ENCODE results near the gene ZNF500.
"Not testable (repeated sequence)": the region's sequence is repeated elsewhere in the genome, so short reads cannot be mapped to it uniquely, and the experiment has no call there.

Gene ZNF500

GRCh38 chr16:4746991-4747574, 19.9 kb downstream of the ZNF500 start:
- in situ Hi-C loops (cut with MboI; ENCODE audit: low sequenced_read_pairs), result no loop called here

DNA sequence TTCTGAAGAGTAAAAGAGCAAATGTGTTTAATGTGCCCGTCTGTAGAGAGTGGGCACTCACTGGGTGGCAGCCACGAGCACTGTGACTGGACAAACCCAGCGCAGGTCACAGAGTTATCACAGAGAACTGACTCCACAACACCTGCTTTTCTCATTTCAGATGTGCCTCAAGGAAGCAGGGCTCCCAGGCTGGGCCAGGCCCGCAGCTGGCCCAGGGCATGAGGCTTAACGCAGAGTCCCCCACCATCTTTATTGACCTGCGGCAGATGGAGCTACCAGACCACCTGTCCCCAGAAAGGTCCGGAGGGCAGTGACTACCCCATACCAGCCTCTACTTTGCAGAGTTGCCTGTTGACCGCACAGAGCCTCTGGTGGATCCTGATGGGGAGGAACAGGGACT, 20.7 kb downstream of the ZNF500 start:
- in situ Hi-C loops (cut with MboI; ENCODE audit: low sequenced_read_pairs), result no loop called here

GRCh38 chr16:4745274-4745569, 21.7 kb downstream of the ZNF500 start:
- in situ Hi-C loops (cut with MboI; ENCODE audit: low sequenced_read_pairs), result no loop called here

DNA sequence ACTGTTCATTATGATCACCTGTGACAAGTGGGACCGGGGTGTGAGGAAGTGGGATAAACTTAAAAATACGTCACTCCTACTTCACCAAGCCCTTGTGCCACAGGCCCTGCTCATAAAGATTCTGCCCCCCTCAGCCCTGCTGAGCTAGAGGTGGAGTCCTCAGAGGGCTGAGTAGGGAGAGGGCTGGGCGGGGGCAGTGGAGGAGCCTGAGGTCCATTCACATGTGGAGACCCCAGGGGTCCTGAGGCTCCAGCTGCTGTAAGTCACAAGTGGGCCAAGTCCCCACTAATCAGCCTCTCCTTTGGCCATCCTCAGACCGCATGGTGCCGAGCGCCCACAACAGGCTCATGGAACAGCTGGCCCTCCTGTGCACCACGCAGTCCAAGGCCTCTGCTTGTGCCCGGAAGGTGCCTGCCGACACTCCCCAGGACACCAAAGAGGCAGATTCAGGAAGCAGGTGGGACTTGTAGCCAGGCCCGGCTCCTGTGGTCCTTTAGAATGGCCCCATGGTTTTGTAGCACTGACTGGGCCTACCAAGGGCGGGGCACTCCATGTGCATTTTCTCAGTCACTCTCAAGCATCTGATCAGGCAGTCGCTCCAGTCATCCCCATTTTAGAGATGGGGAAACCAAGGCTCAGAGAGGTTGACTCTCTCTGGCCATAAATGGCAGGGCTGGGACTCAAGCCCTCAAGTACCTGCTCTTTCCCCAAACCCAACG, 22.2 kb downstream of the ZNF500 start:
- in situ Hi-C loops (cut with MboI; ENCODE audit: low sequenced_read_pairs), result no loop called here

GRCh38 chr16:4743226-4743878, 23.6 kb downstream of the ZNF500 start:
- in situ Hi-C loops (cut with MboI; ENCODE audit: low sequenced_read_pairs), result no loop called here

- in situ Hi-C loops (cut with MboI; ENCODE audit: low sequenced_read_pairs), result not testable (repeated sequence)
These were observed 28.6 kb downstream of the ZNF500 start for GRCh38 chr16:4738370-4738769.

GRCh38 chr16:4737545-4737944, 29.4 kb downstream of the ZNF500 start:
- in situ Hi-C loops (cut with MboI; ENCODE audit: low sequenced_read_pairs), result no loop called here

GRCh38 chr16:4736546-4736945, 30.4 kb downstream of the ZNF500 start:
- in situ Hi-C loops (cut with MboI; ENCODE audit: low sequenced_read_pairs), result no loop called here

- in situ Hi-C loops (cut with MboI; ENCODE audit: low sequenced_read_pairs), result no loop called here
These were observed 32.0 kb downstream of the ZNF500 start for GRCh38 chr16:4734730-4735535.

DNA sequence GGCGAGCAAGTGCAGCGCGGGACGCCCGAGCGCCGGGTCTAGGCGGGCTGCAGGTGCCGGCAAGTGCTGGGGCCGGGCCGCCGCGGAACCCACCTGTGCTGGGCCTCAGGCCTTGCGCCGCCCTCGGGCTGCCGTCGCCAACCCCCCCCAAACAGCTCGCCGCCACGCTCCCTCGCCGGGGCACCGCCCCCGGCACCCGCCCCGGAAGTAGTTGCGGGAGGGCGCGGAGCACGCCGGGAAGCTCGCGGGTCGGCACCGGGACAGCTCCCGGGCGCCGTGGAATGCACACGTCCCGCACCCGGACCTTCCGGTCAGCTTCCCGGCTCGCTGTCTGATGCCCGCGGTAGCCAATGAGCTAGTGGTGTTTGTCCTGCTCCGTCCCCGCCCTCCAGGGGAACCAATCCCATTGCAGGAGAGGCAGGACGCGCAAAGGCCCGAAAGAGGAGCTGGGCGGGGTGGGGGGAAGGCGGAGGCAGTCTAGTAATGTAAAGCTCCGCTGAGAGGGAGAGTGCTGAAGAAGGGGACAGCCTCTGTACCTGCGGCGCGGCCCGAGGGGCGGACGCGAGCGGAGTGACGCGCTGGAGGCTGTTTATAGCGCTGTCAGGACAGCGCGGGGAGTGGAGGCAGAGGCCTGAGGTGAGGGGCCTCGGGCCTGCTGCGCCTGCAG, 32.8 kb downstream of the ZNF500 start, which contains the start of the genes ANKS3 and DNAAF8:
TSS of gene ANKS3 (minus strand) at position 209 of the 667 bp plus-strand sequence. CDS start 4,122 bp downstream, outside the sequence.
TSS of gene DNAAF8 (plus strand) at position 475 of the 667 bp plus-strand sequence. CDS start 1,978 bp downstream, outside the sequence.
- in situ Hi-C loops (cut with MboI; ENCODE audit: low sequenced_read_pairs), result no loop called here

- in situ Hi-C loops (cut with MboI; ENCODE audit: low sequenced_read_pairs), result no loop called here
These were observed 33.3 kb downstream of the ZNF500 start for GRCh38 chr16:4733747-4734062.

- in situ Hi-C loops (cut with MboI; ENCODE audit: low sequenced_read_pairs), result no loop called here
These were observed 33.7 kb downstream of the ZNF500 start for GRCh38 chr16:4733211-4733742.

- in situ Hi-C loops (cut with MboI; ENCODE audit: low sequenced_read_pairs), result no loop called here
These were observed 37.1 kb downstream of the ZNF500 start for GRCh38 chr16:4729876-4730275.

- in situ Hi-C loops (cut with MboI; ENCODE audit: low sequenced_read_pairs), result no loop called here
These were observed 38.3 kb downstream of the ZNF500 start for GRCh38 chr16:4728676-4729075.

DNA sequence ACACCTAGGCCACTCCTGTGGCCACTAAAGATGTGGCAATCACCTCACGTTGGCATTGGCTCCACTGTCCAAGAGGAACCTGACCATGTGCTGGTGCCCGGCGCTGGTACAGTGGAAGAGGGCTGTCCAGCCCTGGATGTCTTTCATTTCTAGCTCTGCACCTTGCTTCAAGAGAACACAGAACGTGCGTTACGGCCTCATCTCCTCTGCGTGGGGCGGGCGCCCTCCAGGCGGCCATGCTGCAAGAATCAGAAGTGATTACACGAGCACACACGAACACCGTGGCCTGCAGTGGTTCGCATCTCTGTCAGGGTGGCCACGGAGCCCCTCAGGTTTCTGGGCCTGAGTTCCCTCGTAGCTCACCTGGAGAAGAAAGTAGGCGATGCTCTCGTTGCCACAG, 40.3 kb downstream of the ZNF500 start:
- in situ Hi-C loops (cut with MboI; ENCODE audit: low sequenced_read_pairs), result no loop called here

- in situ Hi-C loops (cut with MboI; ENCODE audit: low sequenced_read_pairs), result no loop called here
These were observed 42.2 kb downstream of the ZNF500 start for GRCh38 chr16:4724661-4725270.

DNA sequence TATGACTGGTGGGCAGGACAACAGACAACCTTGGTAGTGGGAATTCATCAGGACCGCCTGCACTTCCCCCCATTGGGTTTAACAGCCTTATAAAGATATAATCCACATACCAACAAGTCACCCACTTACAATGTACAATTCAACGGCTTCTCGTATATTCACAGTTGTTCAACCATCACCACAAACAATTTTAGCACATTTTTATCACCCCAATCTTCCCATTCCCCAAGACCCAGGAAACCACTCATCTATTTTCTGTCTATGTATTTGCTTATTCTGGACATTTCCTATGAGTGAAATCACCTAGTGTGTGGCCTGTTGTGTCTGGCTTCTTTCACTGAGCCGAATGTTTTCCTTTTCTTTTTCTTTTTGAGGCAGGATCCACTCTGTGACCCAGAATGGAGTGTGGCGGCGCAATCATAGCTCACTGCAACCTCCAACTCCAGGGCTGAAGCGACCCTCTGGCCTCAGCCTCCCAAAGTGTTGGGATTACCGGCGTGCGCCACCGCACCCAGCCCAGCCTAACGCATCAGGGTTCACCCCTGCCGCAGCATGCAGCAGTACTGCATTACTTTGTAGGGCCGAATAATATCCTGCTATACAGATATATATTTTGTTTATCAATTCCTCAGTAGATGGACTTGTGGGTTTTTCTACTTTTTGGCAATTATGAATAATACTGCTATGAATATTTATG, 43.7 kb downstream of the ZNF500 start:
- in situ Hi-C loops (cut with MboI; ENCODE audit: low sequenced_read_pairs), result no loop called here

DNA sequence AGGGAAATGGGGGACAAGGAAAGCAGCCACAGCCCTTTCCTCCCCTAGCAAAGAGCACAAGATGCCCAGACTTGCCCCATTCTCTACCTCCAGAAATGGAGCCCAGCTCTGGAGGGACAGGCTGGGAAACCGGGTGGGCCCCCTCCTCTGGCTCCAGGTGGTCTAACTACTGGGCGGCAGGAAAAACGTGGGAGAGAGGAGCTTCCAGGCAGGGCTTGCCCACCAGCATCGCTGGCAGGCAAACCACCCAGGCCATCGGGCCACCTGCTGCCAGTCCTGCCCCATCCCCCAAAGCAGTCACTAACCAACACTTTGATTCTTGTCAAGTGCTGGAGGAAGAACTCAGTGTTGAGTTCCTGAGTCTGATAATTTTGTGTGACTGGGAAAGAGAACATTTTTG, 48.5 kb downstream of the ZNF500 start:
- in situ Hi-C loops (cut with MboI; ENCODE audit: low sequenced_read_pairs), result no loop called here

GRCh38 chr16:4714996-4715395, 52.0 kb downstream of the ZNF500 start:
- in situ Hi-C loops (cut with MboI; ENCODE audit: low sequenced_read_pairs), result no loop called here

All from hTERT RPE-1 (cell line).